Parathyroid adenoma (tissue), 2 donors: ENCODE results near the gene BBIP1.

Experiments
- H2AFZ ChIP-seq: fragments of 300-600 bp; sonication (generic); one replicate; pipeline ENCODE4 v1.7.0; 2017; ENCODE audit warnings: antibody characterized with exemption, mild to moderate bottlenecking
- H3K27ac ChIP-seq: fragments of 300-600 bp; sonication (generic); one replicate; pipeline ENCODE4 v1.7.0; 2017
- H3K27me3 ChIP-seq: fragments of 300-600 bp; sonication (generic); one replicate; pipeline ENCODE4 v1.7.0; 2017; ENCODE audit warnings: low read length; ENCODE audit not compliant: control insufficient read depth, insufficient read depth
- H3K36me3 ChIP-seq: fragments of 300-600 bp; sonication (generic); one replicate; pipeline ENCODE4 v1.7.0; 2017; ENCODE audit warnings: low read length; ENCODE audit not compliant: control insufficient read depth, insufficient read depth
- H3K4me1 ChIP-seq: fragments of 300-600 bp; sonication (generic); one replicate; pipeline ENCODE4 v1.7.0; 2017; ENCODE audit warnings: control low read depth
- H3K4me2 ChIP-seq: fragments of 300-600 bp; sonication (generic); one replicate; pipeline ENCODE4 v1.7.0; 2017; ENCODE audit warnings: low read length
- H3K4me3 ChIP-seq: fragments of 300-600 bp; sonication (generic); one replicate; pipeline ENCODE4 v1.7.0; 2017; ENCODE audit warnings: low read depth, low read length
- H3K79me2 ChIP-seq: fragments of 300-600 bp; sonication (generic); one replicate; pipeline ENCODE4 v1.7.0; 2017; ENCODE audit warnings: control low read depth
- H3K9ac ChIP-seq: fragments of 300-600 bp; sonication (generic); one replicate; pipeline ENCODE4 v1.7.0; 2017; ENCODE audit warnings: mild to moderate bottlenecking
- H3K9me3 ChIP-seq: fragments of 300-600 bp; sonication (generic); one replicate; pipeline ENCODE4 v1.7.0; 2017; ENCODE audit warnings: low read length; ENCODE audit not compliant: control insufficient read depth
- TF ChIP-seq, protein P1 (sequence below): fragments of 300-600 bp; sonication (generic); IDR thresholded peaks from one replicate; pipeline ENCODE4 v1.7.0; 2017; ENCODE audit warnings: antibody characterized with exemption, mild to moderate bottlenecking
- donor health status: primary hyperparathyroidism.

BBIP1 gene

DNA sequence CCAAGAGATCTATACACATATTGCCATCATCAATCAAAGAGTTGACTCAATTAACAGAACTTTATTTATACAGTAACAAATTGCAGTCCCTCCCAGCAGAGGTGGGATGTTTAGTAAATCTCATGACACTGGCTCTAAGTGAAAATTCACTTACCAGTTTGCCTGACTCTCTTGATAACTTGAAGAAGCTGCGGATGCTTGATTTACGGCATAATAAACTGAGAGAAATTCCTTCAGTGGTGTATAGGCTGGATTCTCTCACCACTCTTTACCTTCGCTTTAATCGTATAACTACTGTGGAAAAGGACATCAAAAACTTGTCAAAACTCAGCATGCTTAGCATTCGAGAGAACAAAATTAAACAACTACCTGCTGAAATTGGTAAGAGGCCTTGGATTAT lies 45.7 kb upstream of the BBIP1 start:
- no peaks in the 10 kb centered on the region for H3K36me3 ChIP-seq
- no peak overlapping the region for H3K4me3 ChIP-seq
- no peak overlapping the region for H2AFZ ChIP-seq
- H3K4me1 ChIP-seq, result peaks cover 3% of the 10 kb centered on the region
- H3K27ac ChIP-seq, result no peak overlapping the region
- no peak overlapping the region for H3K4me2 ChIP-seq
- no peaks in the 10 kb centered on the region for H3K9me3 ChIP-seq
- TF ChIP-seq, protein P1, sequence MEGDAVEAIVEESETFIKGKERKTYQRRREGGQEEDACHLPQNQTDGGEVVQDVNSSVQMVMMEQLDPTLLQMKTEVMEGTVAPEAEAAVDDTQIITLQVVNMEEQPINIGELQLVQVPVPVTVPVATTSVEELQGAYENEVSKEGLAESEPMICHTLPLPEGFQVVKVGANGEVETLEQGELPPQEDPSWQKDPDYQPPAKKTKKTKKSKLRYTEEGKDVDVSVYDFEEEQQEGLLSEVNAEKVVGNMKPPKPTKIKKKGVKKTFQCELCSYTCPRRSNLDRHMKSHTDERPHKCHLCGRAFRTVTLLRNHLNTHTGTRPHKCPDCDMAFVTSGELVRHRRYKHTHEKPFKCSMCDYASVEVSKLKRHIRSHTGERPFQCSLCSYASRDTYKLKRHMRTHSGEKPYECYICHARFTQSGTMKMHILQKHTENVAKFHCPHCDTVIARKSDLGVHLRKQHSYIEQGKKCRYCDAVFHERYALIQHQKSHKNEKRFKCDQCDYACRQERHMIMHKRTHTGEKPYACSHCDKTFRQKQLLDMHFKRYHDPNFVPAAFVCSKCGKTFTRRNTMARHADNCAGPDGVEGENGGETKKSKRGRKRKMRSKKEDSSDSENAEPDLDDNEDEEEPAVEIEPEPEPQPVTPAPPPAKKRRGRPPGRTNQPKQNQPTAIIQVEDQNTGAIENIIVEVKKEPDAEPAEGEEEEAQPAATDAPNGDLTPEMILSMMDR, result no peak
- no peaks in the 10 kb centered on the region for H3K27me3 ChIP-seq
- H3K9ac ChIP-seq, result no peak overlapping the region
- H3K79me2 ChIP-seq, result peaks cover 12% of the 10 kb centered on the region

DNA sequence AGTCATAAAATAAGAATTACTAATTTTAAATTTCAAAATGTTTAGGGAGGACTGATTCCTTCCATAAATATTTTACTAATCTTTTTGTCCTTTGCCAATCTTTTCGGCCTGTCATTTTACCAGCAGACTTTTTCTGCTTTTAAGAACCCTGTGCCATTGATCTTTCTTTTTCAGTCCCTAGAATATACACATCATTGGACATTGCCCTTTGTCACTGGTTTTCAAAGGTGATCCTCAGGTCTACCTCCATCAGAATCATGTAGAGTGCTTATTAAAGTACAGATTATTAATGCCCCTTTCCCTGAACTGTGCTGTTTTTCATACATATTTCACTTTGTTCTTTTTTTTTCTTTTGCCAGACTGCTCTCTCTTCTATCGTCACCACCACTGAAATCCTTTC lies 44.2 kb upstream of the BBIP1 start:
- TF ChIP-seq, protein P1, result no peak
- no peak overlapping the region for H3K4me2 ChIP-seq

DNA sequence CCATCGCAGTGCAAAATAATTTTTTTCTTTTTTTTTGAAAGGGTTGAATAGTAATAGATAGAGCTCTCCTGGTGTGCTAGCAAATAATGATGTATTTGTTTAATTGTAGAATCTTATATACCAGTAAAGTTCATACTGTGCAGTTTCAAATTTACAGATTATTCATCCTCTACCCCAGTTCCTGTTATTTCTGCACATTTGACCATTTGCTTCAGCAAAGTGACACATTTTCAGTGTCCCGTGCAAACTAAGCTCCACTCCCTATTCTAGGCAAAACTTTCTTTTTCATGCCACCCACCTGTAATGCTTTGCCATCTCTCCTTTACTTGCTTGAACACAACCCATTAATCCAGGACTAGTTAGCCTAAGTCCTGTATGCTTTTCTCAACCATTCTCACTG lies 43.5 kb upstream of the BBIP1 start:
- H3K9ac ChIP-seq, result no peak overlapping the region
- peaks cover 3% of the 10 kb centered on the region for H3K4me1 ChIP-seq
- H3K27ac ChIP-seq, result no peak overlapping the region
- peaks cover 12% of the 10 kb centered on the region for H3K79me2 ChIP-seq
- no peak overlapping the region for H2AFZ ChIP-seq
- H3K4me3 ChIP-seq, result no peak overlapping the region
- no peaks in the 10 kb centered on the region for H3K9me3 ChIP-seq
- no peaks in the 10 kb centered on the region for H3K36me3 ChIP-seq
- H3K4me2 ChIP-seq, result no peak overlapping the region
- TF ChIP-seq, protein P1, result no peak
- no peaks in the 10 kb centered on the region for H3K27me3 ChIP-seq

More for the DNA sequence above, 44.2 kb upstream of the BBIP1 start:
- H2AFZ ChIP-seq, result no peak overlapping the region
- H3K79me2 ChIP-seq, result peaks cover 12% of the 10 kb centered on the region
- H3K27ac ChIP-seq, result no peak overlapping the region
- H3K9ac ChIP-seq, result no peak overlapping the region
- H3K4me1 ChIP-seq, result peaks cover 3% of the 10 kb centered on the region
- no peaks in the 10 kb centered on the region for H3K36me3 ChIP-seq
- H3K9me3 ChIP-seq, result no peaks in the 10 kb centered on the region
- no peak overlapping the region for H3K4me3 ChIP-seq
- no peaks in the 10 kb centered on the region for H3K27me3 ChIP-seq

DNA sequence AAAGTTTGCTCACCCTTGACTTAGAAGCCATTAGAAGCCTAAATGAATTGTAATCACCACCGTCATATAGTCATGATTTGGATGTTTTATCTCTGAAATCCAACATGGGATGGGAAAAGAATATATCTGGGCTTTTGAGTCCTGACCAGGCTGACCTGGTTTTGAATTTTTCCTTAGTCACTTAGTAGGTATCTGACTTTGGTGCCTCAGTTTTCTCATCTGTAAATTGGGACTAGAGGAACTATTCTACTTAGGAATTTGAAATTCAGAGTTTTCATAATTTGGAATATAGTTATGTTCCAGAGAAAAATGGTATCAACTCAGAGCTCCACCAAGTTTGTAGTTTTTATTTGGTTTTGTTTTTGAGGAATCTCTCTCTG lies 41.3 kb upstream of the BBIP1 start:
- no peak overlapping the region for H3K27ac ChIP-seq
- H3K79me2 ChIP-seq, result peaks cover 12% of the 10 kb centered on the region
- H3K9me3 ChIP-seq, result no peaks in the 10 kb centered on the region
- no peak overlapping the region for H3K4me3 ChIP-seq
- H3K27me3 ChIP-seq, result no peaks in the 10 kb centered on the region
- H3K4me1 ChIP-seq, result peaks cover 3% of the 10 kb centered on the region
- H3K4me2 ChIP-seq, result no peak overlapping the region
- TF ChIP-seq, protein P1, result no peak
- no peaks in the 10 kb centered on the region for H3K36me3 ChIP-seq
- H2AFZ ChIP-seq, result no peak overlapping the region
- no peak overlapping the region for H3K9ac ChIP-seq
